Immature natural killer cell (primary cell): ENCODE measurements around the gene PIAS3. TPM values are rescaled to one million over a fixed set of nuclear protein-coding genes. Genes with fewer than 3 reads are reported as not detected.

ENCODE experiments used
- DNase-seq, 3 donors: peaks; one replicate each; pipeline ENCODE4 v3.0.0; 2022; ENCODE audit warnings: mixed read lengths in 1 of 3
- H3K27ac Mint-ChIP-seq, 6 donors: one replicate each; pipeline ENCODE4 v1.8.0; 2020; ENCODE audit warnings: mixed read lengths in 6 of 6, mild to moderate bottlenecking in 5 of 6, inconsistent platforms in 4 of 6, moderate library complexity in 3 of 6
- H3K27me3 Mint-ChIP-seq, 3 donors: one replicate each; pipeline ENCODE4 v1.8.0; 2020 to 2021; ENCODE audit warnings: low read depth in 3 of 3, mild to moderate bottlenecking in 3 of 3, mixed read lengths in 3 of 3, moderate library complexity in 3 of 3, inconsistent platforms in 1 of 3
- H3K36me3 Mint-ChIP-seq, 3 donors: one replicate each; pipeline ENCODE4 v1.8.0; 2020; ENCODE audit warnings: mixed read lengths in 3 of 3, inconsistent platforms in 2 of 3, mild to moderate bottlenecking in 2 of 3
- H3K4me1 Mint-ChIP-seq, 2 donors: one replicate each; pipeline ENCODE4 v1.8.0; 2020; ENCODE audit warnings: inconsistent platforms in 2 of 2, mild to moderate bottlenecking in 2 of 2, mixed read lengths in 2 of 2, moderate library complexity in 1 of 2
- H3K4me3 Mint-ChIP-seq, 5 donors: one replicate each; pipeline ENCODE4 v1.8.0; 2020; ENCODE audit warnings: mild to moderate bottlenecking in 5 of 5, mixed read lengths in 5 of 5, inconsistent platforms in 3 of 5, moderate library complexity in 3 of 5
- H3K9me3 Mint-ChIP-seq, 6 donors: one replicate each; pipeline ENCODE4 v1.8.0; 2020; ENCODE audit warnings: mild to moderate bottlenecking in 6 of 6, mixed read lengths in 6 of 6, inconsistent platforms in 4 of 6, moderate library complexity in 3 of 6
- polyA plus RNA-seq, 3 donors: library from polyadenylated mRNA; unstranded; fragments of 300-500 nt; fragmentation: Illumina TruSeq; gene quantifications; one replicate each; pipeline ENCODE4 v1.2.3, GENCODE V29; 2021

The PIAS3 gene
- polyA plus RNA-seq, 3 donors from 2014 or later = 9.3 to 27.1 (median 10.5) TPM

DNA sequence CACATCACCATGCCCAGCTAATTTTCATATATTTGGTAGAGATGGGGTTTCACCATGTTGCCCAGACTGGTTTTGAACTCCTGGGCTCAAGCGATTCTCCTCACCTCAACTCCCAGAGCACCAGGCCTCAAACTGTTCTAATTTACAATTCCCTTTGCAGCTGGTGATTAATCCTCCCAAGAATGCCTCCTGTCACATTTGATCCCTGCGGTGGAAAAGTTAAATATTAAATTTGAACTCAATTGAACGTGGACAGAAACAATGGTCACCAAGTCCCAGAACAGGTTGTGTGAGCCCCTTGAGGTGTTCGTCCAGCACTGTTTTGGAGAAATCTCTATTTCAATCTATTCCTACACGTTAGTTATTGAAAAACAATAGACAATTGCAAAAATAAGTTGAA lies 28.8 kb upstream of the PIAS3 start:
- Mint-ChIP-seq H3K36me3 (no peaks in the 10 kb centered on the region), H3K27ac (no peak overlapping the region), H3K9me3 (no peaks in the 10 kb centered on the region), H3K4me1 (peaks cover 14 to 23% of the 10 kb centered on the region in 2 donors), H3K4me3 (peak overlapping the region in 3 of 5 donors; percentile 38 to 41 (median 40)), H3K27me3 (peaks cover 0 to 15% (median 12%) of the 10 kb centered on the region in 3 donors)
- DNase-seq = no peak

DNA sequence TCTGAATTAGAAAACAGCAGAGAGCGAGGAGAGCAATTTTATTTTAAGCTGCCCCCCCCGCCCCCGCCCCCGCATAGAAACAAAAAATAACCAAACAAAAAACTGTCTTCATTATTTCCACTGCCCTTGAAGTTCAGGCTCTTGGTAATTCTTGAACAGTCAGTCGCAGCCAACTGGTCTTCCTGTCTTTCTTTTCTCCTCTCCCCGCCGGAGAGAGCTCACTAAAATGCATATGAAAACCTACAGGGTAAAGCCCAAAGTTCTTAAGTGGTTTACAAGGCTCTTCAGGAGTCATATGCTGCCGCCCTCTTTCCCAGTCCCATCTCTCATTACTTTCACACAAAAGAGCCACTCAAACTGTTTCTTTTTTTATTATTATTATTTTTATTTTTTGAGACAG lies 27.9 kb upstream of the PIAS3 start:
- Mint-ChIP-seq H3K27me3 (peaks cover 0 to 13% (median 12%) of the 10 kb centered on the region in 3 donors), H3K27ac (no peak overlapping the region), H3K36me3 (no peaks in the 10 kb centered on the region), H3K4me1 (peaks cover 14 to 23% of the 10 kb centered on the region in 2 donors), H3K9me3 (no peaks in the 10 kb centered on the region), H3K4me3 (peak overlapping the region; percentile 62 to 88 (median 75))
- DNase-seq = no peak

DNA sequence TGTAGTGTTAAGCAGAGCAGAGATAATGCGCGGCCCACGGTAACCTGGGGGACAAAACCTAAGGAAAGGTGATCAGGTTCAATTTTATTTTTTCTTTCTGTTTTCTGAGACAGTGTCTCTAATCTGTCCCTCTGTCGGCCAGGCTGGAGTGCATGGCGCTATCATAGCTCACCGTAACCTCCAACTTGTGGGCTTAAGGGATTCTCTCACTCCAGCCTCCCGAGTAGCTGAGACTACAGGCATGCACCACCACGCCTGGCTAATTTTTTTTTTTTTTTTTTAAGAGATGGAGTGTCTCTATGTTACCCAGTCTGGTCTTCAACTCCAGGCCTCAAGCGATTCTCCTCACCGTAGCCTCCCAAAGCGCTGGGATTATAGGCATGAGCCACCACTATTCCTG lies 27.5 kb upstream of the PIAS3 start:
- H3K27ac Mint-ChIP-seq = no peak overlapping the region
- no peak for DNase-seq
- H3K4me1 Mint-ChIP-seq = peaks cover 14 to 23% of the 10 kb centered on the region in 2 donors
- H3K36me3 Mint-ChIP-seq = no peaks in the 10 kb centered on the region
- H3K27me3 Mint-ChIP-seq = peaks cover 0 to 13% (median 12%) of the 10 kb centered on the region in 3 donors
- H3K9me3 Mint-ChIP-seq = no peaks in the 10 kb centered on the region
- peak overlapping the region; percentile 81 to 88 (median 83) for H3K4me3 Mint-ChIP-seq

DNA sequence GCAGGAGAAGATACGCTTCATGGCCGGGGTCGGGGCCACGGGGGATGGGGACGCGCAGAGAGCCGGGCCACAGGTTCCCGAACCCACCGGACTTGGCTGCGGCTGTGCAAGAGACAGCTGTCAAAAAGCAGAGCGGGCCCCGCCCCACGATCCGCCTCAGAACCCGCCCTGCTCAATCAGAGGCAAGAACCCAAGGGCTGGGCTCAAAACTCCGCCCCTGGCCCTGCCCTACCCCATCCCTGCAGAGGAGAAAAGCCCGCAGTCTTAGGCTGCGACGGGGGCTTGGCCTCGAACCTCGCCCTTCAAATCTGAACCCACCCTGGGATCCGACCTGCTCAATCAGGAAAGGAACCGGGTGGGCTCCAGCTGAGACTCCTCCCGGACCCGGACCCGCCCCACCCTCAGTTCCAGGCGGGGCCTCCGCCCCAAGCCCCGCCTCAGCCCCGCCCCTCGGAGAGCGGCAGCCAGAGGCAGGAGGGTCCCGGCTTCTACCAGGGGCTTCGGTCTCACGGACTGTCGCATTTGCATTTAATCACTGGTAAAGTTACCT lies 26.9 kb upstream of the PIAS3 start, which contains the start of gene ANKRD35:
ANKRD35 (minus strand) TSS at position 129 of the 550 bp plus-strand sequence; CDS start at position 21, 108 bp downstream.
- H3K27me3 Mint-ChIP-seq = peaks cover 0 to 13% (median 12%) of the 10 kb centered on the region in 3 donors
- H3K27ac Mint-ChIP-seq = peak within 1 kb of the TSS in 2 of 6 donors; percentile 50 to 70
- H3K4me1 Mint-ChIP-seq = peaks cover 14 to 23% of the 10 kb centered on the region in 2 donors
- no peaks in the 10 kb centered on the region for H3K36me3 Mint-ChIP-seq
- no peaks in the 10 kb centered on the region for H3K9me3 Mint-ChIP-seq
- peak; percentile 81 to 87 (median 85) for DNase-seq
- peak within 1 kb of the TSS; percentile 81 to 88 (median 83) for H3K4me3 Mint-ChIP-seq

DNA sequence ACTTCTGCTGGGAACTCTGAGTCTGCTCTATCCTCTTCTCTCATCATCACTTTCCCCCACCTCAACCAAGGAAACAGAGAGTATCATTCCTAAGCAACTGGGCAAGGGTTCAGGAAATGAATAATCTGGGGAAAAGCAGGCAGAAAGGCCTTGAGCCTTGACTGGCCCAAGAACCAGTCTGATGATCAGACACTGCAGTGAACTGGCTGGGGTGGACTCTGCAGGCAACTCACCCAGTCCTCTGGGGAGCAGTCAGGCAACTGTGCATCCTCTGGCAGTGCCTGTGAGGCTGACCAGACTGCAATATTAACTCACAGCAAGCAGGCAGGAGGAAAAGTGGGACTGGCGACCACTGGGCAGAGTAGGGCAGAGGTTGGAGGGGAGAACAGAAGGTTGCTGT lies 25.8 kb upstream of the PIAS3 start:
- DNase-seq = no peak
- Mint-ChIP-seq H3K27me3 (peaks cover 0 to 13% (median 12%) of the 10 kb centered on the region in 3 donors), H3K27ac (no peak overlapping the region), H3K36me3 (no peaks in the 10 kb centered on the region), H3K4me3 (peak overlapping the region; percentile 32 to 88 (median 83)), H3K4me1 (peaks cover 14 to 23% of the 10 kb centered on the region in 2 donors), H3K9me3 (no peaks in the 10 kb centered on the region)

DNA sequence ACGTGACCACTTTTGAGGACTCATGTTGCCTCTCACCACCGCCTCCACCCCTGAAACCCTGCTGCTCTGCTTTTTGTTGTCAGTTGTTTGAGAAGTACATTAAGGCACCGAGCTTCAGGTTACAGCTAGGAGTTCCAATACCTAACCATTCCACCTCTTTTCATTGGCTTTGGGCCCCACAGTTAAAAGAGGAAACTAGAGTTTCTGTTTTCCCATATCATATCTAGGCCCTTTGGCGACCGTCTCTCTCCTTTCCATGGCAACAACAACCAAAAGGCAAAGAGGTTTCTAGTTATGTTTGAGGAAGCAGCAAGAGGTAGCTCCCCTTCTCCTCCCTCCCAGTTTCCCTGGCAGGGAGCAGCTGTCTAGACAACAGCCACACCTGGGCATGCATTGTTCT lies 20.9 kb upstream of the PIAS3 start:
- H3K36me3 Mint-ChIP-seq = no peaks in the 10 kb centered on the region
- H3K9me3 Mint-ChIP-seq = no peaks in the 10 kb centered on the region
- H3K27ac Mint-ChIP-seq = no peak overlapping the region
- DNase-seq = no peak
- H3K4me3 Mint-ChIP-seq = no peak overlapping the region
- peaks cover 3 to 9% (median 6%) of the 10 kb centered on the region in 3 donors for H3K27me3 Mint-ChIP-seq
- H3K4me1 Mint-ChIP-seq = peaks cover under 1 to 3% of the 10 kb centered on the region in 2 donors

DNA sequence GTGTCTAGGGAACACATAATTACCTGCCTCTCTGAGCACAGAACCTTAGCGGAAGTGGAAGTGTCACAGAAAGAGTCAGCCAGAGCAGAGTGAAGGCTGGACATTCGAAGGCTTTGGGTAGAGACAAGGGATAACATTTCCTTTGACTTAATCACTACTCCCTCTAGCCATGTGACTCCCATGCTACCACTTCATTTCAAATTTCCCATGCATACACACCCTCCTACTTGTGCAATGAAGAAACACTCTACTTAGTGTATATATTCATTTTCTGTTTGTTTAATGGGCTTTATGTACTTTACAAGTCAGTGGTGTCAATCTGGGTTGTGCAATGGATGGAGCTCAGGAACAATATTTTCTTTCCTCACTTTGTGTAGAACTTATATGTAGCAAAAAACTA lies 19.8 kb upstream of the PIAS3 start:
- Mint-ChIP-seq H3K4me1 (no peaks in the 10 kb centered on the region), H3K27ac (no peak overlapping the region), H3K36me3 (no peaks in the 10 kb centered on the region), H3K4me3 (no peak overlapping the region), H3K27me3 (peaks cover 6 to 8% (median 6%) of the 10 kb centered on the region in 3 donors), H3K9me3 (peaks cover 0 to 1% (median 0%) of the 10 kb centered on the region in 6 donors)
- no peak for DNase-seq

DNA sequence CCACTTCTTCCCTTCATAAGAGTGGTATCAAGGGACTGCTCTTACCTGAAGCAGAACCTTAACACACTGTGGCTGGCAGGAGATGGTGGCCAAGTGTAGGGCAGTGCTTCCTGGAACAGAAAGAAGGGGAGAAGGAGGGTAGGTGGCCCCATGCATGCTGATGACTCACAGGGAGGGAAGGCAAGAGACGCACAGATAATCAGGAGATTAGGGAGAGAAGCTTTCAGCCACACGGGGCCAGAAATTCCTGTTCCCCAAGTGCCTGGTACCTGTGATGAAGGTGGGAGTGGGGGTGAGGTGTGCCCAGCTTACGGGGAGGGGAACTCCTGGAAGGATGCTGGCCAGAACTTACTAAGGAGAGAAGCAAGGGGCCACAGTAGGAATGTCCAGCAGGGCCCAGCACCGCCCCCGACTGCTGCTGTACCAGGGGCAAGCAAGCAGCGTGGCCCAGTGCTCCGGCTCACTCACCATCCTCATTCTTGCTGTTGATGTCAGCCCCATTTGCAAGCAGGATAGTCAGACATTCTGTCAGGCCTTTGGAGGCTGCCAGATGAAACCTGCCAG lies 19.1 kb upstream of the PIAS3 start:
- peaks cover 0 to 10% (median 7%) of the 10 kb centered on the region in 3 donors for H3K27me3 Mint-ChIP-seq
- no peak for DNase-seq
- H3K4me1 Mint-ChIP-seq = peaks cover under 1 to 4% of the 10 kb centered on the region in 2 donors
- H3K4me3 Mint-ChIP-seq = no peak overlapping the region
- H3K9me3 Mint-ChIP-seq = peaks cover 0 to 2% (median 0%) of the 10 kb centered on the region in 6 donors
- no peak overlapping the region for H3K27ac Mint-ChIP-seq
- no peaks in the 10 kb centered on the region for H3K36me3 Mint-ChIP-seq

DNA sequence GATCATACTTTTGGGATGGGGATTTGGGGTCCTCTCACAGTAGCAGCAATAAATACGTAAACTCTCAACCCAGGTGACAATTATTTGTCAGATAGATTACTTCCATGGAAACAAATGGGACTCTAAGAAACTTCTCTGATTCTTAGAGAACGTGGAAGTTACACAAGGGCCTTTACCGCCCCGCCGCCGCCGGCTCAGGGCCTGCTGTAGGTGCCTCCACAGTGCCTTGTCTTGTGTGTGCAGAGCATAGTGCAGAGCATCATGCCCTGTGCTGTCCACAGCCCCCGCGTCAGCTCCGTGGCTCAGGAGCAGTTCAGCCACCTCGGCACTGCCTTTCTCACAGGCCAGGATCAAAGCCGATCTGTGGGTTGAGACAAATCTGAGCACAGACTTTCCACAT lies 15.8 kb upstream of the PIAS3 start:
- Mint-ChIP-seq H3K9me3 (peaks cover 0 to 2% (median 0%) of the 10 kb centered on the region in 6 donors), H3K4me3 (no peak overlapping the region), H3K4me1 (peaks cover 17 to 22% of the 10 kb centered on the region in 2 donors), H3K36me3 (no peaks in the 10 kb centered on the region), H3K27me3 (peaks cover 5 to 10% (median 7%) of the 10 kb centered on the region in 3 donors), H3K27ac (no peak overlapping the region)
- DNase-seq = no peak

DNA sequence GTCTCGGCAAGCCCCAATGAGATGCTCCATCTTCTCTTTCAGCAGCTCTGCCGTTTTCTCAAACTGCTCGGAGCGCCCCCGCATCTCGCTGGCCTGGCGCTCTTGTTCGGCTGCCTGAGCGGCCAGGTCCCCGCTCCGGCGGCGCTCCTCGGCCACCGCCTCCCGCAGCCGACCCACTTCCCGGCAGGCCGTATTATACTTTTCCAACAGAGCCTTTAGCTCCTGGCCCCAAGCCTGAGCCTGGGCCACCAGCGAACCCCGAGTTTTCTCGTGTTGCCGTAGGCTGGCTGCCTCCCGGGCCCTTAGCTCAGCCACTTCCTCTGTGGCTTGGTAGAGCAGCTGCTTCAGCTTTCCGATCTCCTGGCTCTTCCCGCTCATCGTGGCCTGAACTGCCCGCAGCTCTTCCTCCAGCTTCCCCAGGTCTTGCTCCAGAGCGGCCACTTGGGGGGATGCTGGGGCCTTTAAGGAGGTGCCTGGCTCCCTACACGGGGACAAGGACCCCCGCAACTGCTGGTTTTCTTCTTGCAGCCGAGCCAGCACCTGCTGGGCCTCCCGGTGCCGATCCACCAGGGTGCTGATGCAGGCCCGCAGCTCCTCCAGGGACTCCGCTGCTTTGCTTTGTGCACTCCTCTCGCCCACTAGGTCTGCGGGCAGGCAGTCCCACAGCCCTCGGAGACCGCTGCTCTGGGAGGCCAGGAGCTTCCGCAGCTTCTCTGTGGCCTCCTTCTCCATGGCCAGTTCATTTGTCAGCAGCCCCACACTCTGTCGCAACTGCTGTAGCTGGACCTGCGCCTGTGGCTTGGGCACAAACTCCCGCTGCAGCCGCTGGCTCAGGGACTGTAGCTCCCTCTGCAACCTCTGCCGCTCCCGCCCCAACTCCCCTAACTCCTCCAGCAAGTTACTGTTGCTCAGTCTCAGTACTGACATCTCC lies 13.4 kb upstream of the PIAS3 start:
- Mint-ChIP-seq H3K4me3 (peak overlapping the region; percentile 70 to 83 (median 78)), H3K27me3 (peaks cover 5 to 8% (median 8%) of the 10 kb centered on the region in 3 donors), H3K27ac (peak overlapping the region in 4 of 6 donors; percentile 34 to 85 (median 56)), H3K36me3 (no peaks in the 10 kb centered on the region), H3K9me3 (peaks cover 0 to 2% (median 0%) of the 10 kb centered on the region in 6 donors), H3K4me1 (peaks cover 17 to 22% of the 10 kb centered on the region in 2 donors)
- DNase-seq = peak; percentile 12 to 43 (median 30)

DNA sequence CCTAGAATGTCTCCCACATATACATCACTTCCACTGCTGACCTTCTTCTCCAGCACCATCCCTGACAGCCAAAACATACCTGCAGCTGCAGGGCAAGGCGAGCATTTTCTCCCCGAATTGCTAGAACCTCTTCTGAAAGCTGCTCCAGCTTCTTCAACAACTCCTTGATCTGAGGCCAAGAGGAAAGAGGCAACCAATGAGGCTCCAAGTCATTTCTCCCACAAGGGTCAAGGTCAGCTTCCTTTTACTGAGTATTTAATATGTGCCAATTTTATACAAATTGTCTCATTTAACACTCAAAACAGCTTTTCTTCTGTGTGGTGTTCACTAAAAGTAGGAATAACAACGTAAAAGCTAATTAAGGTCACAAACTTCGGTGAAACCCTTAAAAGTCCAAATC lies 9.4 kb upstream of the PIAS3 start:
- DNase-seq = no peak
- no peaks in the 10 kb centered on the region for H3K9me3 Mint-ChIP-seq
- no peak overlapping the region for H3K4me3 Mint-ChIP-seq
- H3K27ac Mint-ChIP-seq = no peak overlapping the region
- H3K27me3 Mint-ChIP-seq = peaks cover 2 to 5% (median 5%) of the 10 kb centered on the region in 3 donors
- H3K36me3 Mint-ChIP-seq = peaks cover 0 to 3% (median 0%) of the 10 kb centered on the region in 3 donors
- H3K4me1 Mint-ChIP-seq = peaks cover 17 to 20% of the 10 kb centered on the region in 2 donors

DNA sequence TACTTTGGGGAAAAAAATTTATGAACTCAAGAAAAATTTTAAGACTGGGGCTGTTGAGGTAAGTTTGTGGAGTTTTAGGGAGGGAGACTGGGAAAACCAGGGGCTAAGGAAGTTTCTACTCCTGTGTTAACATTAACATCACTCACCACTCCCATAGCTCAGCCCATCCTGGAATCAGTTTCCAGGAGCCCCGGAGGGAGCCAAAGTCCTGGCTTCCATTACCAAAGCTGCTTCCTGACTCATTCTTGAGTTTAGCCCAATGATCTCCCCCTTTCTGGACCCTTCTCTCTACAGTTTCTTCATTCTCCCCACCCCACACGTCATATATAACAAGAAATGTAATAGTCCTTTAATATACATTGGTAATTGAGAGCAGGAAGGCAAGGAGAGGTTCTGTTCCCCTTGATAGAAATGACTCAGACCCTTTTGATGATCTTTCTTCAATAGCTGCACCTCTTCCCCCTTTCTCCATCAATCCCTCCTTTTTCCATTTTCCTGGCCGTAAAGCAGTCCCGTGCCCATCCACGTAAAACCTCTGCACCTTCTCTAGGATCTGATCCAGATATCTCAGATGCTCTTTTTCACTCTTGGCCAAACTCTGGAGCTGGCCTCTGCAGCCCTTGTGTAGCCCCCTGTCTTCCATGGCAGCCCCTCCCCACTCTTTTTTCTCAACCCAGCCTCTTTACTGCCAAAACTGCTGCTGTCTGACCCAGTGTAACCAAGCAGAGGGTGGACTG lies 4.6 kb upstream of the PIAS3 start:
- Mint-ChIP-seq H3K9me3 (no peaks in the 10 kb centered on the region), H3K4me3 (no peak overlapping the region), H3K27me3 (peaks cover 0 to 11% (median 2%) of the 10 kb centered on the region in 3 donors), H3K36me3 (peaks cover 0 to 3% (median 0%) of the 10 kb centered on the region in 3 donors), H3K27ac (no peak overlapping the region), H3K4me1 (peaks cover under 1 to 3% of the 10 kb centered on the region in 2 donors)
- no peak for DNase-seq

DNA sequence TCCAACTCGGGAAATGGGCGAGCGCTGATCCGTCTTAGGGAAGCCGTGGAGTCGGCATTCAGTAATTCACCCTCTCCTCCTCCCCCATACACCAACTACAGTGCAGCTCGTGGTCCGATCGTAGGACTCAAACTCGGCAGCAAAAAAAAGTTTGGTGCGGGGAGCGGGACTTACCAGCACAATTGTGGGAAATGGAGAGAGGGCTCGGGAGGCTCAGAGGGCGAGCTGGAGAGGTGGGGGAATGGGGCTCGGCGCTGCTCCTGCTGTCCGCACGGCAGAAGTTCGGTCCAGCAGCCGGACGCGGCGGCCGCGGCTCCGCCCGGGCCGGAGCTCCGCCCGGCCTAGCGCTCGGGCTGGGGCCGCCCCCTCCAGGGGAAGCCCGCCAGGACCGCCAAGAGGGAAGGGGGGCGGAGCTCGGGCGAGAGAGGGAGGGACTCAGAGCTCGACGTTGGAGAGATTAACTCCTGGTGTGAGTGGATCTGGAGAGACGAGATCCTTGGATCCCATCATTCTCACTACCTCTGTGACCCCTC lies 676 bp upstream of the PIAS3 start:
- DNase-seq = peak; percentile 72 to 75 (median 72)
- peak overlapping the region; percentile 76 to 94 (median 88) for H3K27ac Mint-ChIP-seq
- H3K36me3 Mint-ChIP-seq = peaks cover 7 to 16% (median 14%) of the 10 kb centered on the region in 3 donors
- H3K4me3 Mint-ChIP-seq = peak overlapping the region; percentile 94 to 97 (median 96)
- H3K27me3 Mint-ChIP-seq = peaks cover 0 to 8% (median 0%) of the 10 kb centered on the region in 3 donors
- no peaks in the 10 kb centered on the region for H3K9me3 Mint-ChIP-seq
- peaks cover 13 to 23% of the 10 kb centered on the region in 2 donors for H3K4me1 Mint-ChIP-seq
